ENCODE measurements around the gene CLTRN. TPM values are rescaled to one million over a fixed set of nuclear protein-coding genes. Genes with fewer than 3 reads are reported as not detected.
"Not testable (repeated sequence)": the region's sequence is repeated elsewhere in the genome, so short reads cannot be mapped to it uniquely, and the experiment has no call there.

The CLTRN gene
- total and polyA plus RNA-seq, 2 of the 8 experiments (the other 6 are each of a cell fraction or from before 2014, with no cell fraction given): 1.2 to 1.3 TPM

- 91% methylated on average over 5 of the region's 5 CpGs; no CpG with 5 or more reads in 1 of the 2 experiments for WGBS, 2 experiments (ENCODE audit: extremely low coverage in 1 of 2, insufficient coverage in 1 of 2, insufficient read length in 1 of 2, insufficient replicate concordance in 2 of 2, low coverage in 1 of 2, low lambda C conversion rate in 2 of 2, missing lambda C conversion rate in 1 of 2)
- no peaks in the 10 kb centered on the region for H3K36me3 ChIP-seq (ENCODE audit: control insufficient read depth in 2 of 4, insufficient read depth in 4 of 4, low read length in 3 of 4)
- H2AK5ac ChIP-seq (ENCODE audit: low read depth, low read length): no peak overlapping the region
- no peaks in the 10 kb centered on the region for H3K23me2 ChIP-seq (ENCODE audit: low read depth, low read length)
- no peaks in the 10 kb centered on the region for H3K79me1 ChIP-seq (ENCODE audit: low read depth, low read length)
- H3K79me2 ChIP-seq (ENCODE audit: control insufficient read depth in 1 of 2, insufficient read depth in 2 of 2, low read length in 2 of 2): no peaks in the 10 kb centered on the region
- H3K27me3 ChIP-seq (replicated peaks in 1 of 4; ENCODE audit: control insufficient read depth in 3 of 4, extremely low read depth in 1 of 4, insufficient read depth in 3 of 4, low read length in 3 of 4): no peaks in the 10 kb centered on the region
- CTCF ChIA-PET (ENCODE audit: partially characterized antibody): interaction anchor here (0.5 kb wide), 1 partner anchor 199 kb away, joined by 3 read pairs; no protein-coding TSS in a partner anchor
- no peak for TF ChIP-seq BRCA1 (IDR thresholded peaks at IDR 0.05; ENCODE audit: low read depth, low read length)
- no peak overlapping the region for H2BK5ac ChIP-seq (ENCODE audit: low read depth, low read length)
- H3K27ac ChIP-seq (ENCODE audit: low read depth, low read length): no peak overlapping the region
- FAIRE-seq: no peak
- H3K4me1 ChIP-seq (replicated peaks in 1 of 4; ENCODE audit: control insufficient read depth in 3 of 4, insufficient read depth in 4 of 4, low read length in 3 of 4): no peaks in the 10 kb centered on the region
- no peak overlapping the region for H4K8ac ChIP-seq (ENCODE audit: extremely low read depth, insufficient read depth, low read length)
- no peak for DNase-seq (ENCODE audit: low read depth in 1 of 2, low spot score in 2 of 2)
- no peak overlapping the region for H3K4me3 ChIP-seq (ENCODE audit: extremely low read depth in 1 of 4, insufficient read depth in 2 of 4, low read depth in 3 of 4, low read length in 4 of 4)
- no peak overlapping the region for H2BK20ac ChIP-seq (ENCODE audit: low read length)
- H3K4ac ChIP-seq (replicated peaks; ENCODE audit: insufficient read length, low read depth, low read length): no peak overlapping the region
- no peak overlapping the region for H2BK120ac ChIP-seq (replicated peaks; ENCODE audit: low read depth, low read length)
- no peak overlapping the region for H3K23ac ChIP-seq (ENCODE audit: insufficient read length)
- no peak overlapping the region for H4K91ac ChIP-seq (replicated peaks; ENCODE audit: insufficient read length, low read length)
- no peak overlapping the region for H3K9ac ChIP-seq (replicated peaks in 1 of 4; ENCODE audit: extremely low read depth in 1 of 4, low read depth in 3 of 4, low read length in 3 of 4)
- no peak overlapping the region for H3K4me2 ChIP-seq (ENCODE audit: insufficient read depth in 1 of 2, low read depth in 2 of 2, low read length in 2 of 2)
- no peak overlapping the region for H2BK15ac ChIP-seq (ENCODE audit: low read length)
- no peak overlapping the region for H2AFZ ChIP-seq (ENCODE audit: low read length)
- no peaks in the 10 kb centered on the region for H4K20me1 ChIP-seq (replicated peaks in 1 of 2; ENCODE audit: control insufficient read depth in 1 of 2, insufficient read depth in 2 of 2, low read length in 2 of 2)
- H3K14ac ChIP-seq (ENCODE audit: insufficient read length): no peak overlapping the region
- H4K5ac ChIP-seq (ENCODE audit: insufficient read length, low read depth, low read length): no peak overlapping the region
- no peak overlapping the region for H2BK12ac ChIP-seq (ENCODE audit: low read depth, low read length)
- POLR2A ChIA-PET (ENCODE audit: partially characterized antibody): no interaction called here
- H3K18ac ChIP-seq (ENCODE audit: extremely low read depth, low read length): no peak overlapping the region
- H3K9me3 ChIP-seq (ENCODE audit: insufficient read depth in 2 of 2, low read depth in 1 of 2, low read length in 1 of 2): no peaks in the 10 kb centered on the region
- no peak overlapping the region for H3K56ac ChIP-seq (replicated peaks; ENCODE audit: insufficient read length, low read depth, low read length)
These were observed 10.6 kb downstream of the CLTRN start for GRCh38 chrX:15653961-15654360.

GRCh38 chrX:15647510-15647909, 17.1 kb downstream of the CLTRN start:
- H2BK12ac ChIP-seq (ENCODE audit: low read depth, low read length); H2BK5ac ChIP-seq (ENCODE audit: low read depth, low read length); H3K79me2 ChIP-seq (ENCODE audit: control insufficient read depth in 1 of 2, insufficient read depth in 2 of 2, low read length in 2 of 2); H3K27ac ChIP-seq (ENCODE audit: low read depth, low read length); H4K91ac ChIP-seq (replicated peaks; ENCODE audit: insufficient read length, low read length); H3K14ac ChIP-seq (ENCODE audit: insufficient read length); DNase-seq (ENCODE audit: low read depth in 1 of 2, low spot score in 2 of 2); H4K20me1 ChIP-seq (replicated peaks in 1 of 2; ENCODE audit: control insufficient read depth in 1 of 2, insufficient read depth in 2 of 2, low read length in 2 of 2); H3K23me2 ChIP-seq (ENCODE audit: low read depth, low read length); H3K4ac ChIP-seq (replicated peaks; ENCODE audit: insufficient read length, low read depth, low read length); H3K4me1 ChIP-seq (replicated peaks in 1 of 4; ENCODE audit: control insufficient read depth in 3 of 4, insufficient read depth in 4 of 4, low read length in 3 of 4); H4K8ac ChIP-seq (ENCODE audit: extremely low read depth, insufficient read depth, low read length); H3K79me1 ChIP-seq (ENCODE audit: low read depth, low read length); H3K4me2 ChIP-seq (ENCODE audit: insufficient read depth in 1 of 2, low read depth in 2 of 2, low read length in 2 of 2); H2BK120ac ChIP-seq (replicated peaks; ENCODE audit: low read depth, low read length); H3K18ac ChIP-seq (ENCODE audit: extremely low read depth, low read length); H3K9ac ChIP-seq (replicated peaks in 1 of 4; ENCODE audit: extremely low read depth in 1 of 4, low read depth in 3 of 4, low read length in 3 of 4); H3K27me3 ChIP-seq (replicated peaks in 1 of 4; ENCODE audit: control insufficient read depth in 3 of 4, extremely low read depth in 1 of 4, insufficient read depth in 3 of 4, low read length in 3 of 4); POLR2A ChIA-PET (ENCODE audit: partially characterized antibody); H3K9me3 ChIP-seq (ENCODE audit: insufficient read depth in 2 of 2, low read depth in 1 of 2, low read length in 1 of 2); H2AK5ac ChIP-seq (ENCODE audit: low read depth, low read length); H3K23ac ChIP-seq (ENCODE audit: insufficient read length); H2BK15ac ChIP-seq (ENCODE audit: low read length); H3K36me3 ChIP-seq (ENCODE audit: control insufficient read depth in 2 of 4, insufficient read depth in 4 of 4, low read length in 3 of 4); H4K5ac ChIP-seq (ENCODE audit: insufficient read length, low read depth, low read length); H2AFZ ChIP-seq (ENCODE audit: low read length); H3K4me3 ChIP-seq (ENCODE audit: extremely low read depth in 1 of 4, insufficient read depth in 2 of 4, low read depth in 3 of 4, low read length in 4 of 4); H2BK20ac ChIP-seq (ENCODE audit: low read length); H3K56ac ChIP-seq (replicated peaks; ENCODE audit: insufficient read length, low read depth, low read length): not testable (repeated sequence)
- peak; percentile 100 for FAIRE-seq
- CTCF ChIA-PET (ENCODE audit: partially characterized antibody): interaction anchor here (1.1 to 1.4 kb wide), 3 partner anchors 47 to 170 kb away, joined by 3 to 7 read pairs (median 4); partner anchors contain the start of gene ACE2
- WGBS, 2 experiments (ENCODE audit: extremely low coverage in 1 of 2, insufficient coverage in 1 of 2, insufficient read length in 1 of 2, insufficient replicate concordance in 2 of 2, low coverage in 1 of 2, low lambda C conversion rate in 2 of 2, missing lambda C conversion rate in 1 of 2): no CpG with 5 or more reads among the region's 5 CpGs
